Measurements from ENCODE around the gene EIF1AD.
A peak's percentile ranks its signal among the peaks of the same experiment; 100 is the strongest.
"Not testable (repeated sequence)": the region's sequence is repeated elsewhere in the genome, so short reads cannot be mapped to it uniquely, and the experiment has no call there.

The EIF1AD gene

GRCh38 chr11:65968600-65969482, 33.1 kb downstream of the EIF1AD start:
- no peak for DNase-seq (ENCODE audit: low read depth, low spot score)

GRCh38 chr11:65967329-65967934, 34.5 kb downstream of the EIF1AD start:
- no peak for DNase-seq (ENCODE audit: low read depth, low spot score)

GRCh38 chr11:65965986-65966762, 35.8 kb downstream of the EIF1AD start:
- no peak for DNase-seq (ENCODE audit: low read depth, low spot score)

- no peak for DNase-seq (ENCODE audit: low read depth, low spot score)
Measured at GRCh38 chr11:65964906-65965305, 37.1 kb downstream of the EIF1AD start.

GRCh38 chr11:65962141-65962564, 39.8 kb downstream of the EIF1AD start:
- no peak for DNase-seq (ENCODE audit: low read depth, low spot score)

- peak; percentile 89 for DNase-seq (ENCODE audit: low read depth, low spot score)
Measured at GRCh38 chr11:65961267-65962140, 40.5 kb downstream of the EIF1AD start, which contains the start of gene SART1. Gene SART1 (plus strand): TSS chr11:65961734. CDS start chr11:65961781, 47 bp downstream.

GRCh38 chr11:65960824-65961266, 41.1 kb downstream of the EIF1AD start:
- no peak for DNase-seq (ENCODE audit: low read depth, low spot score)

GRCh38 chr11:65958774-65959420, 43.1 kb downstream of the EIF1AD start:
- DNase-seq (ENCODE audit: low read depth, low spot score): no peak

GRCh38 chr11:65958291-65958690, 43.7 kb downstream of the EIF1AD start:
- no peak for DNase-seq (ENCODE audit: low read depth, low spot score)

GRCh38 chr11:65954771-65955170, 47.2 kb downstream of the EIF1AD start:
- no peak for DNase-seq (ENCODE audit: low read depth, low spot score)

GRCh38 chr11:65953471-65953870, 48.5 kb downstream of the EIF1AD start:
- DNase-seq (ENCODE audit: low read depth, low spot score): no peak

- no peak for DNase-seq (ENCODE audit: low read depth, low spot score)
Measured at GRCh38 chr11:65952052-65952521, 49.9 kb downstream of the EIF1AD start.

- not testable (repeated sequence) for DNase-seq (ENCODE audit: low read depth, low spot score)
Measured at GRCh38 chr11:65951641-65952040, 50.3 kb downstream of the EIF1AD start.

- DNase-seq (ENCODE audit: low read depth, low spot score): not testable (repeated sequence)
Measured at GRCh38 chr11:65950711-65951110, 51.2 kb downstream of the EIF1AD start.

- DNase-seq (ENCODE audit: low read depth, low spot score): no peak
Measured at GRCh38 chr11:65947603-65948125, 54.3 kb downstream of the EIF1AD start.

- DNase-seq (ENCODE audit: low read depth, low spot score): no peak
Measured at GRCh38 chr11:65947133-65947532, 54.8 kb downstream of the EIF1AD start.

GRCh38 chr11:65946655-65947054, 55.3 kb downstream of the EIF1AD start:
- DNase-seq (ENCODE audit: low read depth, low spot score): no peak
